ENCODE measurements around the gene ZBTB3.
"Not testable (repeated sequence)": the region's sequence is repeated elsewhere in the genome, so short reads cannot be mapped to it uniquely, and the experiment has no call there.

Gene ZBTB3

GRCh38 chr11:62753736-62754603, at the start of gene ZBTB3:
TSS of gene ZBTB3 (minus strand) at chr11:62754160. CDS start at chr11:62753664, 496 bp downstream.
- peak; percentile 99 for DNase-seq (ENCODE audit: low spot score)

DNA sequence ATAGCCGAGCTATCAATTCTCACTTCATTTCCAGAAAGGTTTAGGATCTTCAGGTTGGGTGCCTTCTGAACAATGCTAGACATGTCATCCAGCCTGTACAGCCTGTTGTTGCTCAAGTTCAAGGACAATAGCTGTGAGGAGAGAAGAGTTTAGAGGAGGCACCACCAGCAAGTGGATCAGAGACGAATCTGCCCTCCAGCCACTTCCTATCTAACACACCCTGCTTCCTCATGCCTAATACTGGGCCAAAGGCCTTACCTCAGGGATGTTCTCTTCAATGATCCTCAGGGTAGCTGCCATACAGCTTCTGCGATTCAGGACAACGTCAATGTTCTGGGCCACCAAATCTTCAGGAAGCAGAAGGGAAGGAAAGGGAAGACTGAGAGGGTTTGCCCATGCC, 47.1 kb upstream of the ZBTB3 start:
- no peak for DNase-seq (ENCODE audit: low spot score)

GRCh38 chr11:62799486-62799885, 45.5 kb upstream of the ZBTB3 start:
- DNase-seq (ENCODE audit: low spot score), result no peak

GRCh38 chr11:62796281-62796680, 42.3 kb upstream of the ZBTB3 start:
- no peak for DNase-seq (ENCODE audit: low spot score)

DNA sequence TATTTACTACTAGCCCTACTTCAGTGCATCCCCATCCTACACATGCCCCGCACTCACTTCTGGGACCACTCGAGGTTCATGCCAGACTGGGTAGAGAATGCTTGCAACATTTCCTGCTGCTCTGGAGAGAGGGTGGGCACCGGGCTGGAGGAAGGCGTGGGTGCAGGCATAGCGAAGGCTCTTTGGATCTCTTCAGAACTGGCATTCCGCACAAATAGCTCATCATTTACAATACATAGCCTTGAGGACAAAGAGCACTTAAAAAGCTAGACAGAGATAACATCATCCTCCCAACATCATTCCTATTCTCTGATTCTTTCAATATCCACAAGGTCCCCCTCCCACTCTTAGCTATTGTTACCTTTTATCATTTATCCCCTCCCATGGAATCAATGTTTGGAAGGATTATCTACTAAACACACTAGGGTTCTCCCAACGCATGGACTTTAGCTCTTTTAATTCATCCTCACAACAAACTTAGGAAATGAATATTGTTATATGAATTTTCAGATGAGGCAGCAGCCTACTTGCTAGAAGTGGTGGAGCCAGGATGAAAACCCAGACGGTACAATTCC, 40.3 kb upstream of the ZBTB3 start:
- no peak for DNase-seq (ENCODE audit: low spot score)

DNA sequence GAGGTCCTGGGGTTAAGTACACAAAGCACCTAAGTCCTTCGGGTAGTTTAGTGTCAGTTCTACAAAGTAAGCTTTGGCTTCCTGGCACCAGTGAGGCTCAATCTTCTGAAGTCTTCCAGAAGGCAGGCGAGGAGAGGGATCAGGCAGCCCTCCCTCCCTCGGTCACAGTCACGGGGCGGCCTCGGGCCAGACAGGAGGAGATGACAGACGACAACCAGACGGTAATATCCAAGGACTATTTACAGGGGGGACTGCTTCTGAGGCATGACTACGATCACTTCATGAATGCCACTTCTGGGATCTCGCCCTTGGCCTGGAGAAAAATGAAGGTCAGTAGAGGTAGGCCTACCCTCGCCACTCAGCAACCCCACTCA, 38.2 kb upstream of the ZBTB3 start:
- DNase-seq (ENCODE audit: low spot score), result no peak

DNA sequence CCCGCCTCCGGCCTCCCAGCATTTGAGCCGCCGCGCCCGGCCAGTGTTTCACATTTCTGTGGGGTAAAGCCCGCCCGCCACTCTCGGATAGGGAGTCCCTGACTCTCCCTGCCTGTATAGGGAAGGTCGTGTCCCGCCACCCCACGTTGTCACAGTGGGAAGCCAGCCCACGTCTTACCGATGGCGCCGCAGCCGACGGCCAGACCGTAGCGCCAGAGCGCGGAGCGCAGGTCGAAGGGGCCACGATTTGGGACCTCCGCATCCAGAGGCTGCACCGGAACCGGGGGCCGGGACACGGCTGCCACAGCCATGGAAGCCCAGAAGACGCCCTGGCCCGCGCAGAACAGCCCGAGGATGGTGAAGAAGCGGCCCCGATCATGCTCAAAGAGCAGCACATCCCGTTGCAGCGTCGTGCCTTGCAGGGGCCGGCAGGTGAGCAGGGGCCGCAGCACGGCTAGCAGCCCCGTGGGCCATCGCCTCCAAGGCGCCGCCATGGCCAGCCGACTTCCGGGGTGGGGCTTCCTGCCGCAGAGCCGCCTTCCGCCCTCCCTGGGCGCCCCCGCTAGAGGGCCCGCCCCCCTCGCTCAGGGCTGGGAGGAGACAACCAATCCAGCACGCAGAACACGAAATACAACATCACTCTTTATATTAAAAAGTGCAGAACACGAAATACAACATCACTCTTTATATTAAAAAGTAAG, 37.7 kb upstream of the ZBTB3 start, which contains the start of gene TMEM223:
Gene TMEM223 (minus strand): TSS at position 506 of the 701 bp plus-strand sequence. CDS start 12 bp downstream, at position 494.
- peak; percentile 85 for DNase-seq (ENCODE audit: low spot score)

DNA sequence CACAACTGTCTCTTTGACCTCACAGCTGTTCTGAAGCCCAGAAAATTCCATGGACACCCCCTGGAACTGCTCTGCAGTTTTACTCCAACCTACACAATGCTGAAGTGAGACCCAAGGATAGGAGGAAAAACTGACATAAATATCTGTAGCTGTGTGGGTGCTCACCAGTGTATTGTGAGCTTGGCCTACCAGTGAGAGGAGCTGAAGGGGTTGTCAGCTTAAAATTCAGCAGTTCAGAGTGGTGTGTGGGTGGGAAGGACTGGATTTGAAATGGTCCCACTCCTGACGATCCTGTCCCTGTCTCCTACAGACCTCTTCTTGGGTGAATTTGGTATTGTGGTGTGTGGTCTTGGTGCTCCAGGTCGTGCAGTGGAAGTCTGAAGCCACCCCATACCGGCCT, 35.6 kb upstream of the ZBTB3 start:
- DNase-seq (ENCODE audit: low spot score), result no peak

- DNase-seq (ENCODE audit: low spot score), result no peak
Measured at GRCh38 chr11:62788991-62789390, 35.0 kb upstream of the ZBTB3 start.

DNA sequence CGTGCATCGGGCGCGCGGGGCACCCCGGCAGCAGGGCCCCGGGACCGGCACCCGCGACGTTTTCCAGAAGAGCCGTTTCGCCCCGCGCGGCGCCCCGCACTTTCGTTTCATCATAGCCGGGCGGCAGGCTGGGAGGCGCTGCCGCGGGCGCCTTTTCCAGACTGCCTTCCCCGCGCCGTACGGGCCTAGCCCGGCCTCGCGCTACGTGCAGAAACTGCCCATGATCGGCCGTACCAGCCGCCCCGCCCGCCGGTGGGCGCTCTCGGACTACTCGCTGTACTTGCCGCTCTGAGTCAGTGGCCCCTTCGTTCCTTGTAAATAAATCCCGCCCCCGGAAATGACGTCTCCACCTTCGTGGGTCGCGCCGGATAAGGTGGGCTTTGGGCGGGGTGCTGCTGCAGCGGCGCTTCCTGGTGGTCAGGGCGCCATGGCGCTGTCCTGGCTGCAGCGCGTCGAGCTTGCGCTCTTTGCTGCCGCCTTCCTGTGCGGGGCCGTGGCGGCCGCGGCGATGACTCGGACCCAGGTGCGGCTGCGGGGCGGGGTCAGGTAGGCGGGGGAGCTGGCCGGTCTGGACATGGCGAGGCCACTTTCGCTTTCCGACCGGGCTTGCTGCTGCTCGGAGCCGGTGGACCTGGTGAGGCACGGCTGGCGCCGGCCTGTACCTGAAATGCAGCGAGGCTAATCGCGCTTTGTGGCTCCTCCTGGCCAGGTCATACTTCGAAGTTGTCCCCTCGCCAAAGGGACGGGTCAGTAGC, 33.2 kb upstream of the ZBTB3 start, which contains the start of gene TMEM179B:
Gene TMEM179B (plus strand): TSS at position 398 of the 755 bp plus-strand sequence. CDS start 30 bp downstream, at position 428.
- peak; percentile 99 for DNase-seq (ENCODE audit: low spot score)

DNA sequence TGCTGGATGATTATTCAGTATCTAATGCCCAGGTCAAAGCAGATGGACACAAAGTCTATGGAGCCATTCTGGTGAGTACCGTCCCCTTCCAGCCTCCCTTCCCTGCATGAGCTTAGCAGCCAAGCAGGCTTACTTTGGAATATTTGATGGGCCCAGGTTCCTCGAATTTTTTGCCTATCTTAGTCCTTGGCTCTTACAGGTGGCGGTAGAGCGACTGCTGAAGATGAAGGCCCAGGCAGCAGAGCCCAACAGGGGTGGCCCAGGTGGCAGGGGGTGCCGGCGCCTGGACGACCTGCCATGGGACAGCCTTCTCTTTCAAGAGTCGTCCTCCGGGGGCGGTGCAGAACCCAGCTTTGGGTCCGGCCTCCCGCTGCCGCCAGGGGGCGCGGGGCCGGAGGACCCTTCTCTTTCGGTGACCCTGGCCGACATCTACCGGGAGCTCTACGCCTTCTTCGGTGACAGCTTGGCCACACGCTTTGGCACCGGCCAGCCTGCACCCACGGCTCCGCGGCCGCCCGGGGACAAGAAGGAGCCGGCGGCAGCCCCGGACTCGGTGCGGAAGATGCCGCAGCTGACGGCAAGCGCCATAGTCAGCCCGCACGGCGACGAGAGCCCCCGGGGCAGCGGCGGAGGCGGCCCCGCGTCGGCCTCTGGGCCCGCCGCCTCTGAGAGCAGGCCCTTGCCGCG, 32.5 kb upstream of the ZBTB3 start:
- DNase-seq (ENCODE audit: low spot score), result peak; percentile 82

DNA sequence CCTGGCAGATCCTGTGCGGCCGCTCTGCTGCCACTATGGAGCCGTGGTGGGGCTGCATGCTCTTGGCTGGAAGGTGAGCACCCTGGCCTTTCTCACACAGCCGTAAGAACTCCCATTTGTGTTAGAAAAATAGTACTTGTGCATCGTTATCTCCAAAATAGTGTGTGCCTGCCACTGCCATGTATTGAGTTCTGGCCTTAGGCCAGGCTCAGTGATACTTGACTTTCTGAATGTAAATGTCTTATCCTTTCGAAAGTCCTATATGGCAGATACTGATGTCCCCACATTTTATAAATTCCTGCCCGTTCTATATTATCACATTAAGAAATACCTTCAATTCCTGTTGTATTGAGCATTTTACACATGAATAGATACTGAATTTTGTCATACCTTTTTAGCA, 28.8 kb upstream of the ZBTB3 start:
- DNase-seq (ENCODE audit: low spot score), result no peak

DNA sequence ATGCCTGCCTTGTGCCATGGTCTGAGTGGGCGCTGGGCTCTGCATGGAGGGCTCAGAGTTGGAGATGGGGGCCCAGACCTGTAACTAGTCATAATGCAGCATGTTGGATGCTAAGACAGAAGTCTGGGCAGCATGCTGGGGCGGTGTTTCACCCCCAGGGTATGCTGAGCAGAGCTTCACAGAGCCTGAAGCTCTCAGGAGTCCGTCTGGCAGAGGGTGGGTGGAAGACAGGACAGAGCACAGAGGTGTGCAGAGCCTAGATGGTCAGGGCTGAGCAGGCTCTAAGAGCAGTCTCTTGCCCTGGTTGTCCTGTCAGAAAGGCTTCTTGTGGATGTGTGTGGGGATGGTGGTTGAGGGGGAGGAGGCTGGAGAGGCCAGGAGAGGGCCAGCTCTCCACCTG, 24.5 kb upstream of the ZBTB3 start:
- DNase-seq (ENCODE audit: low spot score), result no peak

- DNase-seq (ENCODE audit: low spot score), result no peak
Measured at GRCh38 chr11:62777389-62777788, 23.4 kb upstream of the ZBTB3 start.

DNA sequence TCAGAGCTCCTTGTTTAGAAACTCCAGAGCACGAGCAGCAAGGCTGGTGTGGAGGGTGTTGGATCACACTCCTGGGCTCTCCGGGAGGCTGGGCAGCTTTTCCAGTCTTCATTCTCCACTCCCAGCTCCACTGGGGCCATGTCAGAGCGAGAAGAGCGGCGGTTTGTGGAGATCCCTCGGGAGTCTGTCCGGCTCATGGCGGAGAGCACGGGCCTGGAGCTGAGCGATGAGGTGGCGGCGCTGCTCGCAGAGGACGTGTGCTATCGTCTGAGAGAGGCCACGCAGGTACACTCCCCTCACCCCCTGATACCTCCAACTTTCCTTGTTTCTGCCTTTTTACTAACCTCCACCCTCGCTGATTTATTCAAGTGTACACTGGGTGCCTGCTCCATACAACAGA, 21.7 kb upstream of the ZBTB3 start:
- DNase-seq (ENCODE audit: low spot score), result no peak

- DNase-seq (ENCODE audit: low spot score), result no peak
Measured at GRCh38 chr11:62774407-62774806, 20.4 kb upstream of the ZBTB3 start.

DNA sequence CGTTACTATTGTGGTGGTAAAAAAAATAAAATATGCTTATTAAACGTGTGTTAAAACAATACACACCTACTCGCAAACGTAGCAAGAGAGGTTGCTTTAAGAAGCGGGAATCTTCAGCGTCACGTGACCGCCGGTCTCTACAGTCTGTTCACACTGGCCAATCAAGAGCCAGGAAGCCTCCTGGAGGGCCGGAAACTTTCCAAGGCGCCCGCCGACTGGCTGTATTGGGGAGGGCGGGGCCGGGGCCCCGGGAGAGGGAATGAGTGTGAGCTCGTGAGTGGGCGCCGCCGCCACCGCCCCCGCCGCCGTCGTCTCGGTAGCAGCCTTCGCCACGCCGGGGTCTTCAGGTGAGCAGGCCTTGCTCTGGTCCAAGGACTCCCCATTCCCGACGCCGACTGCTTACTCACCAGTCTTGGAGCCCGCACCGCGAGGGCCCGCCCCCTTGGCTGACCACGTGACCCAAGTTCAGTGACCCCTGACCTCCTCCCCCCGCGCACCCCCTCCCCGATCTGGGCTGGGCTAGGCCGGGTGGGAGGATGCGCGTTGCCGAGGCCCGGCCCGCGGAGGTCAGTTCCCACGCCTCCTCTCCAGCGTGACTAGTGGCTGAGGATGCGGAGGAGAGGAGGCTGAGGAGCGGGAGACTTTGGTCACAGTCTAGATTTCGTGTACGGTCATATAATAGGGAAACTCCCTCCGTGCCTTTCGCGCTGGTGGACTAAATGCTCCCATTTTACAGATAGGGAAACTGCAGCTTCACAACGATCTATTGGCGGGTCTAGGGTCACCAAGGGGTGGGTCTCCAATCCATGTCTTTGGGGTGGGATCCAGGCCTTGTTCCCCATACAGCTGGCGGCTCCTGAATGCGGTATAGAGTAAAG, 17.4 kb upstream of the ZBTB3 start, which contains the start of gene TAF6L:
Gene TAF6L (plus strand): TSS at position 253 of the 878 bp plus-strand sequence. CDS start 4,388 bp downstream, outside the sequence.
- peak; percentile 98 for DNase-seq (ENCODE audit: low spot score)

- DNase-seq (ENCODE audit: low spot score), result no peak
Measured at GRCh38 chr11:62770778-62771143, 16.8 kb upstream of the ZBTB3 start.

DNA sequence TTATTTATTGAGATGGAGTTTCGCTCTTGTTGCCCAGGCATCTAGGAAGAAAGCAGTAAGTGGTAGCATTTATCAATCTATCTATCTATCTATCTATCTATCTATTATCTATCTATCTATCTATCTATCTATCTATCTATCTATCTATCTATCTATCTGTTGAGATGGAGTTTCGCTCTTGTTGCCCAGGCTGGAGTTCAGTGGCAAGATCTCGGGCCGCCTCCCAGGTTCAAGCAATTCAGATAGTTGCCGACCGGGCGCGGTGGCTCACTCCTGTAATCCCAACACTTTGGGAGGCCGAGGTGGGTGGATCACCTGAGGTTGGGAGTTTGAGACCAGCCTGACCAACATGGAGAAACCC, 6.9 kb upstream of the ZBTB3 start:
- not testable (repeated sequence) for DNase-seq (ENCODE audit: low spot score)
